GM13976 (cell line): ENCODE measurements around the gene SLC26A9.

ENCODE experiments used
- DNase-seq: peaks from one replicate; pipeline ENCODE4 v3.0.0; 2012; ENCODE audit warnings: low spot score
- CTCF ChIP-seq: IDR thresholded peaks from 2 replicates; pipeline ENCODE4 v1.5.1; 2012; ENCODE audit warnings: borderline replicate concordance, mild to moderate bottlenecking; ENCODE audit not compliant: insufficient read depth; ENCODE audit errors: extremely low read depth, missing control alignments, control extremely low read depth
- in situ Hi-C: fragments of 300-500 bp; cut with MboI; formaldehyde crosslinking; loops from one replicate; pipeline ENCODE4 v1.12.0; 2022; ENCODE audit warnings: low sequenced_read_pairs, mixed read lengths, inconsistent platforms; ENCODE audit not compliant: unreplicated experiment

Gene SLC26A9

GRCh38 chr1:205979301-205979700, 36.0 kb upstream of the SLC26A9 start:
- no peak for TF ChIP-seq CTCF
- in situ Hi-C loops, result loop anchor here (10.0 kb wide), 1 partner anchor 184 kb away; no protein-coding TSS in a partner anchor
- no peak for DNase-seq

- TF ChIP-seq CTCF, result no peak
- no peak for DNase-seq
- in situ Hi-C loops, result loop anchor here (10.0 kb wide), 1 partner anchor 184 kb away; no protein-coding TSS in a partner anchor
Observed at GRCh38 chr1:205978676-205979075, 35.4 kb upstream of the SLC26A9 start.

- DNase-seq, result peak; percentile 83
- in situ Hi-C loops, result loop anchor here (10.0 kb wide), 1 partner anchor 183 kb away; no protein-coding TSS in a partner anchor
- TF ChIP-seq CTCF, result peak; percentile 97
Observed at GRCh38 chr1:205977402-205978014, 34.3 kb upstream of the SLC26A9 start.

- no peak for TF ChIP-seq CTCF
- DNase-seq, result no peak
- in situ Hi-C loops, result loop anchor here (10.0 kb wide), 1 partner anchor 182 kb away; no protein-coding TSS in a partner anchor
Observed at GRCh38 chr1:205976708-205977401, 33.6 kb upstream of the SLC26A9 start.

- in situ Hi-C loops, result loop anchor here (10.0 kb wide), 1 partner anchor 181 kb away; no protein-coding TSS in a partner anchor
- TF ChIP-seq CTCF, result no peak
- DNase-seq, result no peak
Observed at GRCh38 chr1:205976036-205976435, 32.8 kb upstream of the SLC26A9 start.

GRCh38 chr1:205975387-205975998, 32.2 kb upstream of the SLC26A9 start:
- DNase-seq, result no peak
- in situ Hi-C loops, result loop anchor here (10.0 kb wide), 1 partner anchor 181 kb away; no protein-coding TSS in a partner anchor
- no peak for TF ChIP-seq CTCF
